Esophagus muscularis mucosa (tissue), 2 donors: ENCODE data around the gene RPL12.
"Not testable (repeated sequence)": the region's sequence is repeated elsewhere in the genome, so short reads cannot be mapped to it uniquely, and the experiment has no call there.

Experiments used
- POLR2A ChIP-seq: fragments of 450-650 bp; IDR thresholded peaks from one replicate; pipeline ENCODE4 v1.6.1; 2017; ENCODE audit warnings: antibody characterized with exemption, moderate library complexity, mild to moderate bottlenecking, low read depth
- POLR2AphosphoS5 ChIP-seq, 2 donors: sonication (generic); formaldehyde crosslinking; IDR thresholded peaks; one replicate each; pipeline ENCODE4 v1.6.1; 2017; ENCODE audit warnings: antibody characterized with exemption in 2 of 2

- TF ChIP-seq POLR2AphosphoS5 (IDR thresholded peaks at IDR 0.05); POLR2A: not testable (repeated sequence)
Observed at GRCh38 chr9:127466407-127466917, 15.3 kb upstream of the RPL12 start.
